Stimulated activated CD8-positive, alpha-beta memory T cell treated with anti-CD3 and anti-CD28 coated beads, Interleukin-7, amount 100 ng/mL, for 4 hours (primary cell): Measurements from ENCODE around the gene MBOAT7.
"Not testable (repeated sequence)": the region's sequence is repeated elsewhere in the genome, so short reads cannot be mapped to it uniquely, and the experiment has no call there.

ENCODE experiments used
- DNase-seq, 2 donors: peaks; one replicate each; pipeline ENCODE4 v3.0.0-alpha.2; 2020; ENCODE audit warnings: low read depth in 2 of 2

Gene MBOAT7

GRCh38 chr19:54189735-54190502 lies 539 bp upstream of the MBOAT7 start:
- peak; percentile 100 for DNase-seq

- DNase-seq, result peak; percentile 45 to 70
Measured at GRCh38 chr19:54188215-54188871, 1.0 kb downstream of the MBOAT7 start.

- no peak for DNase-seq
Measured at GRCh38 chr19:54186934-54187381, 2.4 kb downstream of the MBOAT7 start.

- DNase-seq, result no peak
Measured at GRCh38 chr19:54186351-54186750, 3.0 kb downstream of the MBOAT7 start.

- no peak for DNase-seq
Measured at GRCh38 chr19:54183431-54183830, 5.9 kb downstream of the MBOAT7 start.

- DNase-seq, result not testable (repeated sequence)
Measured at GRCh38 chr19:54181894-54182293, 7.5 kb downstream of the MBOAT7 start.

- no peak for DNase-seq
Measured at GRCh38 chr19:54180691-54181091, 8.7 kb downstream of the MBOAT7 start.

- DNase-seq, result no peak
Measured at GRCh38 chr19:54179921-54180461, 9.4 kb downstream of the MBOAT7 start.

GRCh38 chr19:54179262-54179852 lies 10.0 kb downstream of the MBOAT7 start:
- no peak for DNase-seq

- no peak for DNase-seq
Measured at GRCh38 chr19:54178581-54179261, 10.7 kb downstream of the MBOAT7 start.

GRCh38 chr19:54173951-54174834 lies 15.2 kb downstream of the MBOAT7 start:
- DNase-seq, result no peak

- DNase-seq, result no peak
Measured at GRCh38 chr19:54173359-54173699, 16.1 kb downstream of the MBOAT7 start.

- DNase-seq, result no peak
Measured at GRCh38 chr19:54172471-54173358, 16.7 kb downstream of the MBOAT7 start, which contains the start of gene TMC4. TMC4 (minus strand) TSS chr19:54173160; CDS start chr19:54173117, 43 bp downstream.

- not testable (repeated sequence) for DNase-seq
Measured at GRCh38 chr19:54171736-54172431, 17.5 kb downstream of the MBOAT7 start.

GRCh38 chr19:54169149-54169740 lies 20.1 kb downstream of the MBOAT7 start:
- no peak for DNase-seq

- DNase-seq, result peak; percentile 77 to 78
Measured at GRCh38 chr19:54168174-54168917, 21.0 kb downstream of the MBOAT7 start.

GRCh38 chr19:54165222-54165621 lies 24.2 kb downstream of the MBOAT7 start:
- DNase-seq, result no peak
